Activated CD4-positive, alpha-beta T cell treated with anti-CD3 and anti-CD28 coated beads for 24 hours (primary cell): ENCODE results near the gene ADORA3.

ENCODE experiments used
- DNase-seq, 2 donors: peaks; one replicate each; pipeline ENCODE4 v3.0.0-alpha.2; 2020; ENCODE audit warnings: low read depth in 2 of 2

ADORA3 gene

GRCh38 chr1:111507411-111508201, 4.2 kb upstream of the ADORA3 start:
- DNase-seq: peak in 1 of 2 donors; percentile 23

GRCh38 chr1:111506561-111506960, 3.1 kb upstream of the ADORA3 start:
- no peak for DNase-seq

GRCh38 chr1:111505641-111506119, 2.2 kb upstream of the ADORA3 start:
- no peak for DNase-seq

GRCh38 chr1:111504097-111504496, 664 bp upstream of the ADORA3 start:
- DNase-seq: no peak

GRCh38 chr1:111501645-111502044, 1.8 kb downstream of the ADORA3 start:
- DNase-seq: no peak

- no peak for DNase-seq
Measured at GRCh38 chr1:111499026-111499785, 4.2 kb downstream of the ADORA3 start.

GRCh38 chr1:111497592-111497991, 5.8 kb downstream of the ADORA3 start:
- DNase-seq: no peak

- DNase-seq: no peak
Measured at GRCh38 chr1:111496398-111496797, 7.0 kb downstream of the ADORA3 start.

- DNase-seq: no peak
Measured at GRCh38 chr1:111491070-111491469, 12.4 kb downstream of the ADORA3 start.

GRCh38 chr1:111490220-111490619, 13.2 kb downstream of the ADORA3 start:
- no peak for DNase-seq

- no peak for DNase-seq
Measured at GRCh38 chr1:111489604-111490003, 13.8 kb downstream of the ADORA3 start.

GRCh38 chr1:111488669-111489068, 14.8 kb downstream of the ADORA3 start:
- no peak for DNase-seq

- DNase-seq: no peak
Measured at GRCh38 chr1:111487133-111487532, 16.3 kb downstream of the ADORA3 start.

GRCh38 chr1:111486431-111486830, 17.0 kb downstream of the ADORA3 start:
- DNase-seq: no peak

- no peak for DNase-seq
Measured at GRCh38 chr1:111484391-111485026, 18.9 kb downstream of the ADORA3 start.

- DNase-seq: no peak
Measured at GRCh38 chr1:111483876-111484275, 19.6 kb downstream of the ADORA3 start.

GRCh38 chr1:111483166-111483565, 20.3 kb downstream of the ADORA3 start:
- no peak for DNase-seq

GRCh38 chr1:111481387-111482221, 21.8 kb downstream of the ADORA3 start:
- DNase-seq: peak in 1 of 2 donors; percentile 40

- no peak for DNase-seq
Measured at GRCh38 chr1:111480674-111481073, 22.8 kb downstream of the ADORA3 start.

GRCh38 chr1:111476761-111477309, 26.6 kb downstream of the ADORA3 start:
- DNase-seq: no peak

- DNase-seq: no peak
Measured at GRCh38 chr1:111476214-111476613, 27.2 kb downstream of the ADORA3 start.
